HG03095 (cell line): ENCODE measurements around the gene LRRC70.

Experiments used
- ATAC-seq: cut with Tn5 transposase; IDR thresholded peaks from one replicate; pipeline ENCODE4 v1.9.1; 2021; ENCODE audit warnings: moderate library complexity; ENCODE audit not compliant: unreplicated experiment

The LRRC70 gene

GRCh38 chr5:62574599-62574998, 4.0 kb upstream of the LRRC70 start:
- ATAC-seq: peak; percentile 53

DNA sequence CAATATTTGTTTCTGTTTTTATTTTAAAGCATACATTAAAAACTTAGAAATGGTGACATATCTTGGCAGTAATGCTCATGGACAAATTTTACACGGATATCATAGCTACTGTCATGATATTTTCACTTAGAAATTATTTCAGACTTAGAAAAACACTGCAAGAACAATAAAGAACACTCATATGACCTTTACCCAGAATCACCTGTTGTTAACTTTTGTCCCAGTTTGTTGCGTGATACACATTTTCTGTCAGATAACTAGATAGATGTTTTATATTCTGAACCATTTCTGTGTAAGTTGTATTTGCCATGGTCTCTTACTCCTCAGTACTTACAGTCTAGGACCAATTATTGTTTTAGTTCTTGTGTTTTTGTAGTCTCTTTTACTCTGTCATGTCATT, 3.6 kb upstream of the LRRC70 start:
- no peak for ATAC-seq

- ATAC-seq: no peak
These were observed 3.1 kb upstream of the LRRC70 start for GRCh38 chr5:62575489-62575888.

- no peak for ATAC-seq
These were observed 1.9 kb upstream of the LRRC70 start for GRCh38 chr5:62576570-62577170.

DNA sequence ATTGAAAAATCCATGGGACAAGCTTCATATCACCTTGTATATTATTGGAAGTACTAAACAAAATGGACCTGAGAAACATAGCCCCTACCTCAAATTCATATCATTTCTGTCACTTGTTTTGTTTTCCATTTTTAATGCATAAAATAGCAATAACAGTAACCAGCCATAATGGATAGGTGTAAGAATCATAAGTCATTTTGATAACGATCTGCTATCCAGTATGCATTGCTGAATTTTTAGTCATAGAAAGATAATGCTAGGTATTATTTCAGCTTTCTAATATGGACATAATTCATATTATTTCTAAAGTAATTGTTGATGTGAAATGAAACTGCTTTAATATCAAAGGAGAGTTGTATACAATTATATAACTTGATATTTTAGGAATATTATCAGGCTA, 1.1 kb upstream of the LRRC70 start:
- ATAC-seq: no peak

DNA sequence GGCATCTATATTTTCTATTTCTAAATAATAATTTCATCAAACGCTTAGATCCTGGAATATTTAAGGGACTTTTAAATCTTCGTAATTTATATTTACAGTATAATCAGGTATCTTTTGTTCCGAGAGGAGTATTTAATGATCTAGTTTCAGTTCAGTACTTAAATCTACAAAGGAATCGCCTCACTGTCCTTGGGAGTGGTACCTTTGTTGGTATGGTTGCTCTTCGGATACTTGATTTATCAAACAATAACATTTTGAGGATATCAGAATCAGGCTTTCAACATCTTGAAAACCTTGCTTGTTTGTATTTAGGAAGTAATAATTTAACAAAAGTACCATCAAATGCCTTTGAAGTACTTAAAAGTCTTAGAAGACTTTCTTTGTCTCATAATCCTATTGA, 1.1 kb downstream of the LRRC70 start:
- ATAC-seq: no peak

DNA sequence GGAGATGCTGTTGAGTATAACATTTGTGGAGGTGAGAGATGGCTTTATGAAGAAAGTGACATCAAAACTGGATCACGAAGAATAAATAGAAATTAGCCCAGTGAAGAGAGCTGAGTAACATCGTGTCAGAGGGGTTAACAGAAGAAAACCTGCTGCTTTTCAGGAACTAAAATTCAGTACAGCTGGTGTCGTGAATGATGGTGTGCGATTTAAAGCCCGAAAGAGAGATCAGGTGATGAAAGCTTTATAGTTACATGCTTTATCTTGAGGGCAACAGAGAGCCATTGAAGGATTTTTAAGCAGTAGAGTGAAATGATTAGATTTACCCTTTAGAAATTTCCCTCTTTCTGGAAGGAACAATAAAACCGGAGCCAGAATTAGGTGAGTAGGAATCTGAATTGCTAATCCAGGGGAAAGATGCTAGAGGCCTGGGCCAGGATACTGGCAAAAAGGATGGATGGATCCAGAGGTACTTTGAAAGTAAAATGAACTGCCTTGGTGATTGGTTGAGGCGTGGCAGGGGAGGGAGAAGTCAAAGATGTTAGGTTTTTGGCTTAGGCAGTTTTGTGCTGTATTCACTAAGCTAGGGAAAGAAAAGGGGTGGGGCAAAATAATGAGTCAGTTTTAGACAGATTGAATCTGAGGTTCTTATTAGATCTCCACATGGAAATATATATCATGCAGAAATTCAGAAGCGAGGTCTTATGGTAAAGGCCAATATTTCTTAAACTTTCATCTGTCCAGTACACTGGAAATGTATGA, 3.4 kb downstream of the LRRC70 start:
- no peak for ATAC-seq

DNA sequence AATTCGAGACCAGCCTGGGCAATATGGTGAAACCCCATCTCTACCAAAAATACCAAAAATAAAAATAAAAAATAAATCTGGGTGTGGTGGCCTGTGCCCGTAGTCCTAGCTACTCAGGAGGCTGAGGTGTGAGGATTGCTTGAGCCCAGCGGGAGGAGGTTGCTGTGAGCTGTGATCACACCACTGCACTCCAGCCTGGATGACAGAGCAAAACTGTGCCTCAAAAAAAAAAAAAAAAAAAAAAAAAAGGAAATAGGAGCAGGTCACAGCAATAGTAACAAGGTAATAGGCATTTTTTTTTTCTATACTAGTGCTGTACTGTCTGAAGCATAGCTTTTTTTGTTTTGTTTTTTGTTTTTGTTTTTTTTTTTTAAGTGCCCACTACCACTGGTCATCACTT, 5.8 kb downstream of the LRRC70 start:
- ATAC-seq: no peak

- no peak for ATAC-seq
These were observed 6.7 kb downstream of the LRRC70 start for GRCh38 chr5:62585306-62585705.

- ATAC-seq: no peak
These were observed 7.1 kb downstream of the LRRC70 start for GRCh38 chr5:62585751-62586150.

DNA sequence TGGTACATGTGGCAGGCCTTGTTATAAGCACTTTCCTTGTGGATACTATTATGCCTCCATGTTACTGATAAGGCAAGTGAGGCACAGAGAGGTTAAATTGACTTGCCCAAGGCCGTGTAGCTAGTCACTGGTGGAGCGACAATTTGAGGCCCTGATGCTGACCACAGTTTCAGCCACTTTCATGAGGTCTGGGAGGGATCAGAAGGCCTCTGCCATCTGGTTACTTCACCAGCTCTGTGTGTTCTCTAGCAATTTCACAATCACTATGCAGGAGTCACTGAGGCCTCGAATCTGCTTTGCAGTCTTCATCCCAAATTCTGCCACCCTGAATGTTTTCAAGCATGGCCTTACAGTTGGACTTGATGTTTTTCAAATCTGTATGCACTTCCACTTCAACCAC, 9.1 kb downstream of the LRRC70 start:
- ATAC-seq: no peak

- no peak for ATAC-seq
These were observed 10.0 kb downstream of the LRRC70 start for GRCh38 chr5:62588668-62589067.

GRCh38 chr5:62589504-62589903, 10.9 kb downstream of the LRRC70 start:
- no peak for ATAC-seq

DNA sequence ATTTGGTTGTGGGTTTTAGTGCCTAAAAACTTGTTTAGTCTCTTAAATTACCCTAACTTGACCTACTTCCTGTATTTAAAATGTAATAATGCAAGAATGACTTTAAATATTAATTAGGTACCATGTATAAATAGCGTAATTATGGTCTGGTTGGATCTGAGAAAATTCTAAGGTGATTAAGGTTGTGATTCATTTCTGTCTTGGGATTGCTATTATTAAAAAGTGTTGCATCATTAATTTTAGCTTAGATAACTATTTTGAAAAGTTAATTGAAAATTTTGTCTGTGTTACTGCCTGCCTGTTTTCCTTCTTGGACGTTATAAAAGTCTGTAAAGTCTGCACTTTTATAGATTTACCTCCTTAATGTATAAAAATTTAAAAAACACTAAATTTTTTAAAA, 11.8 kb downstream of the LRRC70 start:
- ATAC-seq: no peak

DNA sequence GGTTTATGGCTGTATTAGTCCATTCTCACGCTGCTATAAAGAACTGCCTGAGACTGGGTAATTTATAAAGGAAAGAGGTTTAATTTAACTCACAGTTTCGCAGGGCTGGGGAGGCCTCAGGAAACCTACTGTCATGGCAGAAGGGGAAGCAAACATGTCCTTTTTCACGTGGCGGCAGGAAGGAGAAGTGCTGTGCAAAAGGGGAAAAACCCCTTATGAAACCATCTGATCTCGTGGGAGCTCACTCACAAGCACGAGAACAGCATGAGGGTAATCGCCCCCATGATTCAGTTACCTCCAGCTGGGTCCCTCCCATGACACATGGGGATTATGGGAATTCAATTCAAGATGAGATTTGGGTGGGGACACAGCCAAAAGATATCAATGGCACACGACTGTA, 13.9 kb downstream of the LRRC70 start:
- ATAC-seq: no peak

DNA sequence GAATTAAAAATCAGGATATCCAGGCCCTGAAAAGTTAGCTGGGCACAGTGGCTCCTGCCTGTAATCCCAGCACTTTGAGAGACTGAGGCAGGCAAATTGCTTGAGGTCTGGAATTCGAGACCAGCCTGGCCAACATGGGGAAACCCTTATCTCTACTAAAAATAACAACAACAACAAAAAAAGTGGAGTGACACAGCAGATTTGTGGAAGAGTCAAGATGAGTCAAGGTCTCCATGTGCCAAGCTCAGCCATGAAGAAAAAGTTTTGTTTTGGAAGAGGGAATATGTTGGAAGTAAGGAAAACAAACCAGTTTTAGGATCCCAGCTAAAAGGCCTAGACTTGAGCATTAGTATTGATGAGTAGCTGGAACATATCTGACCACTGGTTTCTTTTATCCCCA, 14.7 kb downstream of the LRRC70 start:
- ATAC-seq: no peak

DNA sequence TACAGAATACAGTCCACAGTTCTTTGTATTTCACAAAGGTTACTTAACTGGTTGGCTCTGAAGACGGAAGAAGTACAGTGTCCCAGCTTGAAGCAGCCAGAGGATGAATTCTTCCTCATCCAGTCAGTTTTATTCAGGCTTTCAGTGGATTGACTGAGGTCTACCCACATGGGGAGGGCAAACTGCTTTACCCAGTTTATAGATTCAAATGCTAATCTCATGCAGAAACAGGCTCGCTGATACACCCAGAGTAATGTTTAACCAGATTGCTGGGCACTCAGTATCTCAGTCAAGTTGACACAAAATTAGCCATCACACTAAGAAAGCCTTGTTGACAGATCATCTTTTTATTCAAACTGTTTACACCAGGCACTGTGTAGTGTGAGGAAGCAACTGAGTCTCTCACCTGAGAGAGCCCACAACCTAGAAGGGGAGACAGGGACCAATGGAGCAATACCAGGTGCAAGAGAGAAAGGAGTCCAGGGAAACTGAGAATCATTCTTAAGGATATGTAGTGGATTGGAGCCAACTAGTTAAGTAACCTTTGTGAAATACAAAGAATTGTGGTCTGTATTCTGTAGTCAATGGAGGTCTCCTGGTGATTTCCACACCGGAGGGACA, 15.9 kb downstream of the LRRC70 start:
- no peak for ATAC-seq

- no peak for ATAC-seq
These were observed 17.5 kb downstream of the LRRC70 start for GRCh38 chr5:62596096-62596495.

DNA sequence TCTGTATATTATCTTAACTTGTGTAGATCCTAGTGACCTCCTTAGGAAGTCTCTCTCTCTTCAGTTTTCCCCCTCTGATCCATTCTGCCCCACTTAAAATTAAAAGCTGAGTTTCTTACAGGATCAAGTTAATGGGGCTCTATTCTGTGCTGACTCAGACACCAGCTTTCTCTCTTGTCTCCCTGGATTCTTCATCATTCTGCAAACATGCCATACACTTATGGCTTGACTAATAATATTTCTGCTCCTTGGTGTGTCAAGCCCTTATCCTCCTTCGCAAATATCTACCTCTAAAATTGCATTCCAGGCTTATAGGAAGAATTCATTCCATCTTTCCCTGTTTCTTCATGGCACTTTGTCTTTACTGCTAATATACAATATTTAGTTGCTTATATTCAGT, 18.1 kb downstream of the LRRC70 start:
- ATAC-seq: no peak

- ATAC-seq: no peak
These were observed 18.7 kb downstream of the LRRC70 start for GRCh38 chr5:62597314-62597713.

DNA sequence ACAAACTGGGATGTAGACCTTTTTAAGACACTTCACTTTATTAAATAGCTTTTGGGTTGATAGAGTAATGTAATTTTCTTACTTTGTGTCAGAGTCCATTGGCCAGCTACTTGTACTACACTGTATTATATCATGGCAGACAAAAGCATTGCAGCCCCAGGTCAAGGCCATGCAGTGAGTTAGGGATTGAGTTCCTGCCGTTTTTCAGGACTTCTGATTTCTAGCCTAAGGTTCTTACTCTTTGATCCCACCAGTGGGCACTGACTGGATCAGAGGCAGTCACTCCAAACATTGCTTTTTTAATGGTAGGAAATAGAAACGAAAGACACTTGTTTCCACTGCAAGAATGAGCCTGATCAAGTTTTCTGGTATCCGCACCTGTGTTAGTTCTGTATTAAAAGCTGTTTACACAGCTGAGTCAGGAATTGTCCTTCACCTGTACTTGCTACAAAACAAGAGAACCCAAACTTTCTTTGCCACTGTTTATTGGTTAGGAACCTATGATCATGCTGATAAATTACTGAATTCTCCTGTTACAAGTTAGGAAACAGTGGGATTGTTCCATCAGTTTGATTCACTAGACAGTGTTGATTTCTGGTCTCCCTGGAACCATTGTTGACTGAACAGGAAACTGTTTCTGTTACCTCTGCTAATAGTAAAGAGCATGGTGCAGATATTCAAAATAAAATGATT, 22.1 kb downstream of the LRRC70 start:
- ATAC-seq: no peak

DNA sequence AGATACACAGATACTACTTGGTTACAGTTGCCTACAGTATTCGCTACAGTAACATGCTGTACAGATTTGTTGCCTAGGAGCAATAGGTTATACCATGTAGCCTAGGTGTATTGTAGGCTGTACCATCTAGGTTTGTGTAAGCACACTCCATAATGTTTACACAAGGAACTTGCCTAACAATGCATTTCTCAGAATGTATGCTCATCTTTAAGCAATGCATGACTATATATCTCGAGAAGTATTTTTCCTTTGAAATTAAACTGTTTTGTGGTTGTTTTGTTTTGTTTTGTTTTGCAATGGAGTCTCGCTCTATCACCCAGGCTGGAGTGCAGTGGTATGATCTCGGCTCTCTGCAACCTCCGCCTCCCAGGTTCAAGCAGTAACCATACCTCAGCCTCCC, 25.3 kb downstream of the LRRC70 start:
- ATAC-seq: no peak
